GM18498 (cell line): Measurements from ENCODE around the gene CMPK2.
"Not testable (repeated sequence)": the region's sequence is repeated elsewhere in the genome, so short reads cannot be mapped to it uniquely, and the experiment has no call there.

Experiments used
- ATAC-seq: cut with Tn5 transposase; IDR thresholded peaks from one replicate; pipeline ENCODE4 v1.9.1; 2021; ENCODE audit warnings: mild to moderate bottlenecking, moderate library complexity; ENCODE audit not compliant: unreplicated experiment

CMPK2 gene

DNA sequence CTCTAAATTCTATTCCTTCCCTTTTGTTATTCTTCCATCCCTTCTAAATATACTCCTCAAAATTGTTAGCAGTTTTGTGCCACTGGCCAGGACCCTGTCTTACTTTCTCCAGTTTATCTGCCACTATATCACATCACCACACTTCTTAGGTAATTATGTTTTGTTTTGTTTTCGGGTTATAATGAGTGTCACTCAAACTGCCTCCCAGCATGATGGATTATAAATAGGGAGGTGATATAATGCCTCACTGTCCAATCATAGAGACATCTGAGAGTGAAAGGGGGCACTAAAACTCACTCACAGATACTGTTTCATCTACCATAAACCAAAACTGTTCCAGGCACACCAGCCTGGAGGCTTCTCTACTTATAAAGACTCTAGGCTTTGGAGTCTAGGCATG is 15.3 kb upstream of the CMPK2 start:
- ATAC-seq, result no peak

DNA sequence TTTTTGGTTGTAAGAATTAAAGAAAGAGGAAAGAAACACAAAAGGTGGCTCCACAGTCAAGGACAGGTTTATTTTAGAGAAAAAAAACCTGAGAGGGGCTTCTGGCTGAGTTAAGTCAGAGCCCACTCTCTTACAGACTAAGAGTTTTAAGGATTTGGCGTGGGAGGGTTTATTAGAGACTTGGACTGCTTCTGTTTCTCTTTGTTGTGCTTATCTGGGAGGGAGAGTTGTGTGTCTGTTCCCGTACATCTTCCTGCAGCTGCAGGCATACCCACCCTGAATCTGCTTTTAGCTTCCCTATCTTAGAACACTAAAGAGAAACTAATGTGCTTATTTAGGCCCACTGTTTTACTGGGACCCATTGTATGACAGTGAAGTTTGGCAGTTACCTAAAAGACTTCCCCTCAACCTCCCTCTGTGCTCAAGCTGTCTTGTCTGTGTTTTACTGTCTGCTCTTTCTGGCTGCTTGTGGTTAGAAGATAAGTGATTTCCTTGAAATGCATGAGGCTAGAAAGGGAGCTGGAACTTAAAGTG is 14.6 kb upstream of the CMPK2 start:
- no peak for ATAC-seq

DNA sequence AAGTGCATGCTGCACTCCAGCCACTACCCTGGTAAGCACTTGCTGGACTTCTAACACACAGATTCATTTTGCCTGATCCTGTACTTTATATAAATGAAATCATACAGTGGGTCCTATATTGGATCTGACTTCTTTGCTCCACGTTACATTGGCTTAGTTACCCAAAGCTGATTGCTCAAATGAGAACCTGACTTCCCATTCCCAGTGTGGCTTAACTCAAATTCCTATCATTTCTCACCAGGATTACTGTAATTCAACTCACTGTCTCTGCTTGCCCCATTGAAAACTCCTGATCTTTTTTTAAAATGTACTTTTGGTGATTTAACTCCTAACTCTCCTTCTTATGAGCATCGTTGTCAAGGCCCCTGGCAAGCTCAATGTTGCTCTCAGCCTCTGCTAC is 13.3 kb upstream of the CMPK2 start:
- no peak for ATAC-seq

DNA sequence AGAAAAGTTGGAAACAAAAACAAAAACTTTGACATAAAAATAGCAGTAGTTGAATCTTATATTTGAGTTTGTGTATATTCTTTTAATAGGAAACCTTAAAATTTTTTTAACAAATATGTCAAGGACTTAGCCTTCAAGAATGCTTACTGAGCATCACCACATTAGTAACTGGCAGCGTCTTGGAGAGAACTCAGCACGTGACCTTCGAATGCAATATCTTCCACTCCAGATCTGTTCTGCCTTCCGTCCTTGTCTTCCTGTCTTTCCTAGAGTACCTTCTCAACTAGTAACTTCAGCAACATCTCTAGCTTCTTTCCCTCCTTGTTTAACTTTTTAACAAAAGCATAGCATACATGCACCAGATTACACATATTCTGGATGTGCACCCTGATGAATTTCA is 12.8 kb upstream of the CMPK2 start:
- ATAC-seq, result no peak

DNA sequence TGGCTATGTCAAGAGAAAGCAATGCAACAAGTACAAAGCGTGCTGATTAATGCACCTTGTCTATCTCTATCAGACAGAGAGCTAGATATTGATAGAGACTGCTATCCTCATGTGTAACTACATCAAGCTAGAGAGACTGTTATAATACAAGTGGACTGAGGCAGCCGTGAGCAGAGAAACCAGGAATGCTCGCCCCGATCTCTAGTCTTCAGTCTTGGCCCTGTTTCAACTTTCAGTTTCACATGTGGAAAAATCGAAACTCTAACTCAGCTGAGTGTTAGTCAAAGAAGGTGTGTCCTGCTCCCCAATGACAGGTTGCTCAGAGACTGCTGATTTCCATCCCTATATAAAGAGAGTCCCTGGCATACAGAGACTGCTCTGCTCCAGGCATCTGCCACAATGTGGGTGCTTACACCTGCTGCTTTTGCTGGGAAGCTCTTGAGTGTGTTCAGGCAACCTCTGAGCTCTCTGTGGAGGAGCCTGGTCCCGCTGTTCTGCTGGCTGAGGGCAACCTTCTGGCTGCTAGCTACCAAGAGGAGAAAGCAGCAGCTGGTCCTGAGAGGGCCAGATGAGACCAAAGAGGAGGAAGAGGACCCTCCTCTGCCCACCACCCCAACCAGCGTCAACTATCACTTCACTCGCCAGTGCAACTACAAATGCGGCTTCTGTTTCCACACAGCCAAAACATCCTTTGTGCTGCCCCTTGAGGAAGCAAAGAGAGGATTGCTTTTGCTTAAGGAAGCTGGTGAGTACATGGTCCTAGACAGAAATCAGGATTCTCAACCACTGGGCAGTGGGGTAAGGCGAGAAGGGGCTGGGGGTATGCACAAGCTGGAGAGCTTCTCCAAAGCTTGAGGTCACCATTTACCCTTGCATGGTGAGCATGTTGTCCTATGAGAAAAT is 11.9 kb upstream of the CMPK2 start, which contains the start of gene RSAD2:
TSS of gene RSAD2 (plus strand) at position 376 of the 903 bp plus-strand sequence. CDS start at position 400, 24 bp downstream.
- peak; percentile 90 for ATAC-seq

DNA sequence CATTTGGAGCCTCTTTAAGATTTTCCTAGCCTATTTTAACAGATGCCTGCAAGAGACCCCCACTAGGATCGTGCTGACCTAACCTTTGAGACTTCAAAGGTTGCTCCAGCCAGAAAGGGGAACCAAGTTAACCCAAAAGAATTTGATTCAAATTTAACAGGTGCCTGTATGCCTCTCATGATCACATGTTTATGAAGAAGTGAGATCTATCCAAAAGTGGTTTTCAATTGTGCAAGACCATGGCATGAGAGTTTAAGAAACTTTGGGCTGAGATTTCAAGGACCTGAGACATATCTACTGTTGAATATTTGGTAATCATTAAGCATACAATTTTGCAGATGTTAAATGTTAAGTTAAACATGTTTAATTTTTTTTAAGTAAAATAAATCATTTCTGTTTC is 10.6 kb upstream of the CMPK2 start:
- no peak for ATAC-seq

DNA sequence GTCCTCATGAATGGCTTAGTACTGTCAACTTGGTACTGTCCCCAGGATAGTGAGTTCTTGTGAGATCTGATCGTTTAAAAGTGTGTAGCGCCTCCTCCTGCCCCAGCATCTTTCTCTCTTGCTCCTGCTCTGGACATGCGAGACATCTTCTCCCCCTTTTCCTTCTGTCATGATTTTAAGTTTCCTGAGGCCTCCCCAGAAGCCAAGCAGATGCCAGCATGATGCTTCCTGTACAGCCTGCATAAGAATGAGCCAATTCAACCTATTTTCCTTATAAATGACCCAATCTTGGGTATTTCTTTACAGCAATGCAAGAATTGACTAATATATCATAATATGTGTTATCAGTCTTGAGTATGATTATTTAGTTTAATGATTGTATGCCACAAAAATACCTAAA is 8.3 kb upstream of the CMPK2 start:
- no peak for ATAC-seq

DNA sequence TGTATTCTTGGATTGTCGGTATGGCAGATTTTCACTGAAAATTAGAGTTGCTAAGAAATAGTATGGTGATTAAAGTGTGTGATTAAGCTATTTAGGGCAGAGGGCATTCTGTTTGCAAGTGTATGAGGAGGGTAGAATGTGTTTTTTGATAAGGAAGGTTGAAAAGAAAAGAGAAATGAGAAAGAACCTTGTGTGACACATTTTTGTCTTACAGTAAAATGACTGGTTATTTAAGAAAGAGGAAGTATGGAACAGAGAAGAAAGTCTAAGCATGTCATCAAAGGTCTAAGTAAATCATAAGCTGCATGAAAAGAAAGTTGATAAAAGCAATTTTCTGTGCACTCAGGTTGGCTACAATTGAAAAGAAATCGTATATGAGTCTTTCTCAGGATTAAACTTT is 6.7 kb upstream of the CMPK2 start:
- ATAC-seq, result no peak

DNA sequence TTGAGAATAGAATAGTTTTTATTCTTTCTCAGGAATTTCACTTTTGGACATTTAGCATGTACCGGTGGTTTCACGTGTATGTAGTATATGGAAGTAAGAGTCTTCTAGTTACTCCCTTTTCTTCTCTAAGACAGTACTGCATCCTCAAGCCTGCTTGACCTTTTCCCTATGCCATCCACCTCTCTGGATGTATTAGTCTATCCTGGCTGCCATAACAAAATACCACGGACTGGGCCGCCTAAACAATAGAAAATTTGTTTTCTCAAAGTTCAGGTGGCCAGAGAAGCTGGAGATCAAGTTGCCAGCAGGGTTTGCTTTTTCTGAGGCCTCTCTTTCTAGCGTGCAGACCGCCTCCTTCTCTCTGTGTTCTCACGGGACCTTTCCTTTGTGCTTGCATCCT is 1.3 kb upstream of the CMPK2 start:
- no peak for ATAC-seq

DNA sequence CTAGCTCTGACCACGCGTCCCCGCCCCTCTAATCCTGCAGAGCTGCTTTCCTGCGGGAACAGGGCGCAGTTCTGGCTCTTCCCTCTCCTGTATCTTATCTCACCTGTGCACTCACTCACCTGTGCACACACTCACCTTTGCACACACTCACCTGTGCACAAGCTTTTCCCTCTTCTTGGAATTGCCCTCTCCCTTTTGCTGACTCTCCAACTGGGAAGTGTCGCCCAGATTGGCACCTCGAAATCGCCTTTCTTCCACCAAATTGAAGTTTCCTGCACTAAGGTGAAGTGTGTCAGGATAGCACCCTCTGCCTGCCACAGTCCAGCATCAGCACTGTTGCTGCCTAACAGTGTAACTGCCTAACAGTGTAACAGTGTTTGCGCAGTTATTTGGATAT is 566 bp upstream of the CMPK2 start:
- ATAC-seq, result peak; percentile 37

DNA sequence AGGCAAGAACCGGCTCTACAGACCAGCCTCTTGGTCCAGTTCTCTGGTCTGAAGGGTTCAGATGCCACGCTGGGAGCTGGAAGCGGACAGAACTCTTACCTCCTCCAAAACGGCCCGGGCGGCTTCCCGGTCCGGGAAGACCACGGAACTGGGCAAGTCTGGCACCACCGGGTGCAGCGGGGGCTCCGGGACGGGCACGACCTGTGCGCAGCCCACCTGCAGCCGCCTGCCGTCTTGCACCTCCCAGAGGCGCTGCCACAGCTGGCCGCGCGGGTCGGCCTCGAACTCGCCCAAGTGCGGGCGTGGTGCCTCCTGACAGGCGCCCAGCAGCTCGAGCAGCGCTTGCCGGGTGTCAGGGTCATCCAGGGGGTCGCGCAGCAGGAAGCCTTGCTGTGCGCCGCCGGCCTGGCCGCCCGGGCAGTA is 773 bp downstream of the CMPK2 start:
- peak; percentile 28 for ATAC-seq

DNA sequence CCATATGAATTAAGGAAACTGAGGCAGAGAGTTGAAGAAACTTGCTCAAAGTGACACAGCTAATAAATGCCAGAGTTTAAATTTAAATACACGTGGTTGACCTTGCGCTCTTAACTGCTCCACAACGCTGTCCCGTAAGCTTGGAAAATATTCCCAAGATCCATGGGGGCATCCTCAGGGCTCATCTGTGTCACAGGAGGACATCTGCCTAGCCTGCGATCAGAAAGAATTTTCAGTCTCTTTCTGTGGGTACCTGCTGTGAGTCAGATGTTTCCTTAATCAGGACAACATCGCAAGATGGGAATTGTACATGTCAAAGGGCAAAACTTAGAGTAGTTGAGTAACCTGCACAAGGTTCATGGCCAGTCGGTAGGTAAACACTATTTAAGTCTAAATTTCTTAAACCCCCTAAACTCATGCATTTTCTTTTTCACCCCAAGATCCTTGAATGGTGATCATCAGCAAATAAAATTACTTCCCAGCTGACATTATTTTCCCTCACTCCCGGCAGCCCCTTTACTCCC is 1.4 kb downstream of the CMPK2 start:
- ATAC-seq, result no peak

DNA sequence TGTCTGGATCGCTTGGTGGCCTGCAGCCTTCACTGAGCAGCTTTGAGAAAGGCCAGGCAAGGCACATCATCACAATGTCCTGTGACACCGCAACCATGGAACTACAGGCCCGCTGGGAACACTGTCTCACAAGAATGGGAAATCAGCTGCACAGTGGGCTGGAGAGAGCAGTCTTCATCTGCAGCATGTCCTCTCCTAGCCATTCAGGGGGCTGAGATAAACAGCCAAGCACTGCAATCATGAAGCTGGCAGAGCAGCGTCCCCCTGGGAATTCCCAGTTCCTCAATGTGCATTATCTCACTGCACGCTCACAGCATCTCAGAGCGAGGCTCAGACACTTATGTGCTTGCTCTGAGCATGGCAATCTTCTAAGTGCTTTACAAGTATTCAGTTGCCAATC is 1.9 kb downstream of the CMPK2 start:
- ATAC-seq, result no peak

DNA sequence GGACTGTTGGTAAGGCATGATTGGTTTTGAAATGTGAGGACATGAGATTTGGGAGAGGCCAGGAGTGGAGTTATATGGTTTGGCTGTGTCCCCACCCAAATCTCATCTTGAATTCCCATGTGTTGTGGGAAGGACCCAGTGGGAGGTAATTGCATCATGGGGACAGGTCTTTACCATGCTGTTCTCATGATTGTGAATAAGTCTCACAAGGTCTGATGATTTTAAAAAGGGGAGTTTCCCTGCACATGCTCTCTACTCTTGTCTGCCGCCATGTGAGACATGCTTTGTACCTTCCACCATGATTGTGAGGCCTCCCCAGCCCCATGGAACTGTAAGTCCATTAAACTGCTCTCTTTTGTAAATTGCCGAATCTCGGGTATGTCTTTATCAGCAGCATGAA is 5.4 kb downstream of the CMPK2 start:
- no peak for ATAC-seq

DNA sequence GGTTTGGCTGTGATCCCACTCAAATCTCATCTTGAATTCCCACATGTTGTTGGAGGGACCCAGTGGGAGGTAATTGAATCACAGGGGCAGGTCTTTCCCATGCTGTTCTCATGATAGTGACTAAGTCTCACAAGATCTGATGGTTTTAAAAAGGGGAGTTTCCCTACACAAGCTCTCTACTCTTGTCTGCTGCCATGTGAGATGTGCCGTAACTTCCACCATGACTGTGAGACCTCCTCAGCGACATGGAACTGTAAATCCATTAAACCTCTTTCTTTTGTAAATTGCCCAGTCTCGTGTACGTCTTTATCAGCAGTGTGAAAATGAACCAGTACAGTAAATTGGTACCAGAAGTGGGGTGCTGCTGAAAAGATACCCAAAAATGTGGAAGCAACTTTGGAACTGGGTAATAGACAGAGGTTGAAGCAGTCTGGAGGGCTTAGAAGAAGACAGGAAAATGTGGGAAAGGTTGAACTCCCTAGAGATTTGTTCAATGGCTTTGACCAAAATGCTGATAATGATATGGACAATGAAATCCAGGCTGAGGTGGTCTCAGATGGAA is 7.2 kb downstream of the CMPK2 start:
- not testable (repeated sequence) for ATAC-seq

DNA sequence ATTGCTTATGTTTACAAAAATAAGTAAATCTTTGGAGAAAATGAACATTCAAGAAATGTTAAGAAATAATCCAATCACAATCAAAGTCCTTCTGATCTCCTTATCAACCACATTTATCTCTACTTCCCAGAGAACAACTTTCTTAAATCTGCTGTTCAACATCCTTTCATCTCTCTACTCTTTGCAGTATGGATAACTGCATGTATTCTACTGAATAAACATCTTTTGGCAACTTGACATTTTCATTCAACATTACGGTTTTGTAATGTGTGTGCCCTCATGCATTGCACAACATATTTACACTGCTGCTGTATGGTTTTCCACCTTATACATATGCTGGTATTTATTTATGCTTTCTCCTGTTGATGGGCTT is 9.2 kb downstream of the CMPK2 start:
- ATAC-seq, result no peak

DNA sequence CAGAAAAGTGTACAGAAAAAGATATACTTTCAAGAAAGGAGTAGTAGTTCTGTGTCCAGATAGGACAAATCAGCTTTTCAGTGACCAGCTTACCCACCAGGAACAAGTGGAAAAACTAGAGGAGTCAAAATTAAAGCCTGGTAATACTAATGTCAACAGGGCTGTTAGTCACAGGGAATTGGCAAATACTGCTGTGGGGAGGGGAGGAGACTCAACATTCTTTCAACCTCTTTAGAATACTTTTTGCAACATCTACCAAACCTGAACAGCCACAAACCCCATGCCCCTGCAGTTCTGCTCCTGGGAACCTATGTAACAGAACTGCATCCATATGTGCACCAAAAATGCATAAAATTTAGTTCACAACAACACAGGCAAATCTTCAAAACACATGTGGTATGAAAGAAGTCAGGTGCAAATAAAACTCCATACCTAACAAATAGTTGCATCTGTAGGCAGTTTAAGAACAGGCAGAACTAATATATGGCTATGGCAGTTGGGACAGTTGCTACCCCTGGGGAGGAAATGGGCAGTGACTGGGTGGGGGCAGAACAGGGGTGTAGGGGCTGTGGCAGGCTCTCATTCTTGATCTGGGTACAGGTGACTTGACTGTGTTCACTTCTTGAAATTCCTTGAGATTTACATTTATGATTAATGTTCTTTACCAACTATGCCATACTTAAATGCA is 9.7 kb downstream of the CMPK2 start:
- ATAC-seq, result no peak

DNA sequence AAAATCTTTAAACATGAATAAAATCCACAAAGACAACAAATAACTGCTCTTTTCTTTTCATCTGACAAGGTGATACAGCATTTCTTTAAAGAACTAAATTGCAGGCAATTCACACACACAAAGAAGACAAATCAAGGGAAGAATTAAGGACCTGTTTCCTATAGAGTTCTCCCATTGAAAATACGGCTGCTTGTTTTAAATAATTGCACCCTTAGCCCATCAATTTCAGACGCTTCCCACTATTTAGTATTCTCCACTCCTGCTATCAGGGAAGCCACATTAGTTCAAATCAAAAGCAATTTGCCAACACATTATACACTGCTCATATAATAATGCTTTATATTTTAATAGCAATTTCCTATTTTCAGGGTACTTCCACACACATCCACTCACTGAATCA is 11.3 kb downstream of the CMPK2 start:
- ATAC-seq, result no peak

DNA sequence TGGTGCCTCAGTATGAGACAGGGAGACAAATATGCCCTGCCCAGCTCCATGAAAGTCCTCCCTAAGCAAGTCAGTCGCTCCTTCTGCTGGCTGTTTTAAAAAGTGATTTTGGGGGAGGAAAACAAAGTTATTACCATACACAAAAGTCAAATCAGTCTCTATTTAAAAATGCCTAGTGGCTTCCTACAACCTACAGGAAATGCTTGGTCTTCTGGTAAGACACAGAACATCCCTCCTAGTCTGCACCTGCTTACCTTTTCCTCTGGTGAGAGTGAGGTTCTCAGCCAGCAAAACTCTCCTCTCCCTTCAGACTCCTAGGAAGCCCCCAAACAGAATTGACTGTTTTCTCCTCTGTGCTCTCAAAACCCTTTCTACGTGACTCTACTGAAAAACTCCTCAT is 13.5 kb downstream of the CMPK2 start:
- ATAC-seq, result no peak

DNA sequence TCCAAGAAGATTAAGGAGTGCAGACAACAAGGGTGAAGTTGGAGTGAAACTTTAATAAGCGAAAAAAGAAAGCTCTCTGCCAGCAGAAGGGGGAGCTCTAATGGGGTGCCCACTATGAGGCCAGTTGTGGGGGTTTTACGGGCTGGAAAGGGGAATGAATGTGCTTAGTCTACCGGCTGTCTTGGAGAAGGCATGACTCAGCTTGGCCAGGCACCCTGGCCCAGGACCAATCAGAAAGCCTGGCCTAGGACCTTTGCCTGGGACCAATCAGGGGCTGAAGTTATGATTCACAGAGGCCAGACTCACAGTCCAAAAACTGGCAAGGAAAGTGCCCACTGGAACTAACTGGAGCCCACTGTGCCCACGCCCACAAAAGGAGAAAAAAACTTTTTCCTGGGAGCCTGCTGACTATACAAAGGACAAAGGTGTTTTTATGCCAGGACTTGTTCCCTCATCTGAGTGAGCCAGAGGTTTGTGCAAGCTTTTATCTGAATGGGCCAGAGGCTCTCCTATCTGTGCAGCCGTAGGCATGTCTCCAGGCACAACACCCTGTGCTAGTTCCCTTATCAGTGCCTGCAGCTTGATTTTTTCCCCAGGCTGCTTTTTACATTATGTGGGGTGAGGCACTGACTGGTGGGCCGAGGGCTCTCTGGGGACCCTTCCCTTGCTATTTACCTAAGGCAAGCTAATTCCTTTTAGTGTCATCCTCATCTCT is 18.6 kb downstream of the CMPK2 start:
- no peak for ATAC-seq

DNA sequence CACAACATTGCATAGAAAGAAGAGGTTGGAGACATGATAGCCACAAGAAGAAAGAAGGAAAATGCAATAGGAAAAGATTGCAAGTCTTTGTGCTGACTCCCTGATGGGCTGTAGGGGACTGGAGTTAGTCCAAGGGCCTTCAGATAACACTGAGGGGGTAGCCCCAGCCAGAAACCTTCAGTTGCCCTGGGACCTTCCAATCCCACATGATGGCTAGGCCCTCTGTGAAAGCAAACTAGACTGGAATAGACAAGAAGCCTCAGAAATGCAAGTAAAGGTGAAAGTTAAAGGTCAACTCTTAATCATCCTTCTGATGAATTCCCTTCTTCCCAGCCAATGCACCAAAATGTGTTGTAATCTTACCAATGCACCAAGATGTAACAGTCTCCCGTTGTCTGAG is 19.2 kb downstream of the CMPK2 start:
- no peak for ATAC-seq
